Measurements from ENCODE around the gene MYO6. TPM values are rescaled to one million over a fixed set of nuclear protein-coding genes. Genes with fewer than 3 reads are reported as not detected.

MYO6 gene
- total and polyA plus RNA-seq, 2 of the 4 experiments (the other 2 are of a cell fraction), result 6.1 to 6.8 TPM

GRCh38 chr6:75719133-75719532 lies 29.9 kb upstream of the MYO6 start:
- Histone ChIP-seq H4K5ac (ENCODE audit: low read depth, low read length) (no peak overlapping the region), H3K4me3 (ENCODE audit: insufficient read depth, low read depth, low read length) (no peak overlapping the region), H3K27ac (ENCODE audit: insufficient read depth, low read length) (no peak overlapping the region), H4K20me1 (ENCODE audit: insufficient read depth, low read length) (no peaks in the 10 kb centered on the region), H3K27me3 (ENCODE audit: control insufficient read depth, insufficient read depth, low read length) (no peaks in the 10 kb centered on the region), H3K79me1 (ENCODE audit: low read depth in 1 of 2, low read length in 2 of 2) (no peaks in the 10 kb centered on the region), H2BK20ac (ENCODE audit: low read depth, low read length) (no peak overlapping the region), H2AK5ac (ENCODE audit: low read depth, low read length) (no peak overlapping the region), H3K9me3 (ENCODE audit: control insufficient read depth, insufficient read depth, low read length) (no peaks in the 10 kb centered on the region), H2BK5ac (ENCODE audit: low read depth, low read length, poor library complexity, severe bottlenecking) (no peak overlapping the region), H3K4me2 (ENCODE audit: low read depth, low read length) (no peak overlapping the region), H4K91ac (ENCODE audit: insufficient read depth, low read depth, low read length) (no peak overlapping the region), H2BK120ac (ENCODE audit: low read depth, low read length) (no peak overlapping the region), H3K4me1 (ENCODE audit: control insufficient read depth, insufficient read depth, low read length) (no peaks in the 10 kb centered on the region), H4K8ac (ENCODE audit: low read depth in 2 of 2, low read length in 2 of 2) (no peak overlapping the region), H3K18ac (ENCODE audit: low read depth, low read length) (no peak overlapping the region), H3K9me1 (ENCODE audit: insufficient read depth, low read length) (no peaks in the 10 kb centered on the region), H3K23ac (ENCODE audit: low read depth, low read length) (no peak overlapping the region), H3K9ac (ENCODE audit: low read depth, low read length) (no peak overlapping the region), H2AFZ (replicated peaks; ENCODE audit: low read length, poor library complexity) (no peak overlapping the region), H3K36me3 (ENCODE audit: control insufficient read depth, insufficient read depth, low read length) (peaks cover 5% of the 10 kb centered on the region; the same call in 1 of the 2 replicates), H3K4ac (ENCODE audit: low read depth, low read length) (no peak overlapping the region), H3K14ac (replicated peaks; ENCODE audit: low read depth, low read length) (no peak overlapping the region), H3K56ac (ENCODE audit: extremely low read depth, insufficient read depth, low read length) (no peak overlapping the region), H2BK15ac (ENCODE audit: low read depth, low read length) (no peak overlapping the region), H2AK9ac (replicated peaks; ENCODE audit: low read depth, low read length, poor library complexity) (no peak overlapping the region)
- intact Hi-C loops (cut with micrococcal nuclease), result no loop called here
- TF ChIP-seq CTCF (conservative IDR thresholded peaks at IDR 0.05; ENCODE audit: low read depth, low read length) (no peak), ELK1 (IDR thresholded peaks at IDR 0.05; ENCODE audit: borderline replicate concordance, low read depth, low read length) (no peak), RCOR1 (IDR thresholded peaks at IDR 0.05; ENCODE audit: insufficient replicate concordance, low read length) (no peak), BHLHE40 (IDR thresholded peaks at IDR 0.05; ENCODE audit: low read depth, low read length) (no peak), RFX5 (IDR thresholded peaks at IDR 0.05; ENCODE audit: low read depth, low read length) (no peak), CEBPB (IDR thresholded peaks at IDR 0.05; ENCODE audit: low read depth, low read length) (no peak), USF2 (IDR thresholded peaks at IDR 0.05; ENCODE audit: low read depth, low read length) (no peak), SMC3 (IDR thresholded peaks at IDR 0.05; ENCODE audit: low read depth, low read length) (no peak), CHD1 (IDR thresholded peaks at IDR 0.05; ENCODE audit: low read depth, low read length) (no peak), RAD21 (IDR thresholded peaks at IDR 0.05; ENCODE audit: low read length) (no peak), MAZ (IDR thresholded peaks at IDR 0.05; ENCODE audit: borderline replicate concordance, low read depth, low read length) (no peak), POLR2A (IDR thresholded peaks at IDR 0.05; ENCODE audit: low read depth, low read length) (no peak), MAFK (IDR thresholded peaks at IDR 0.05; ENCODE audit: low read depth, low read length) (no peak), MXI1 (IDR thresholded peaks at IDR 0.05; ENCODE audit: borderline replicate concordance, low read depth, low read length) (no peak), FOS (IDR thresholded peaks at IDR 0.05; ENCODE audit: low read depth, low read length) (no peak)
- WGBS, 2 experiments (ENCODE audit: extremely low coverage in 2 of 2, insufficient read length in 1 of 2), result no CpG with 5 or more reads among the region's 3 CpGs
- BruUV-seq (replicated peaks), result no TSS peak
- dilution Hi-C loops (cut with HindIII; ENCODE audit: low sequenced_read_pairs, unreplicated experiment), result no loop called here
- no peak for DNase-seq
- in situ Hi-C loops (cut with MboI; ENCODE audit: low sequenced_read_pairs), result no loop called here
- ATAC-seq (ENCODE audit: low read depth), result no peak
- ChIA-PET POLR2A (ENCODE audit: unreplicated experiment) (no interaction called here), CTCF (no interaction called here)

Measured in IMR-90 (cell line).